Measurements from ENCODE around the gene SENP8.
A peak's percentile ranks its signal among the peaks of the same experiment; 100 is the strongest.
"Not testable (repeated sequence)": the region's sequence is repeated elsewhere in the genome, so short reads cannot be mapped to it uniquely, and the experiment has no call there.

SENP8 gene

GRCh38 chr15:72155003-72155621 lies 36.9 kb downstream of the SENP8 start:
- DNase-seq = peak in 48 of 58 donors; percentile 14 to 90 (median 53)

GRCh38 chr15:72155635-72156616 lies 37.7 kb downstream of the SENP8 start:
- peak in 57 of 58 donors; percentile 31 to 90 (median 74) for DNase-seq

- no peak for DNase-seq
Measured at GRCh38 chr15:72156928-72157327, 38.7 kb downstream of the SENP8 start.

GRCh38 chr15:72160696-72161245 lies 42.6 kb downstream of the SENP8 start:
- DNase-seq = no peak

GRCh38 chr15:72161361-72162132 lies 43.3 kb downstream of the SENP8 start:
- DNase-seq = peak in 5 of 58 donors; percentile 14 to 23 (median 17)

- DNase-seq = no peak
Measured at GRCh38 chr15:72162569-72162968, 44.4 kb downstream of the SENP8 start.

GRCh38 chr15:72163719-72164118 lies 45.5 kb downstream of the SENP8 start:
- DNase-seq = peak in 13 of 58 donors; percentile 7 to 62 (median 27)

- no peak for DNase-seq
Measured at GRCh38 chr15:72166716-72167417, 48.7 kb downstream of the SENP8 start.

- DNase-seq = no peak
Measured at GRCh38 chr15:72167445-72167844, 49.2 kb downstream of the SENP8 start.

- no peak for DNase-seq
Measured at GRCh38 chr15:72168131-72168807, 50.1 kb downstream of the SENP8 start.

- DNase-seq = no peak
Measured at GRCh38 chr15:72168808-72169190, 50.6 kb downstream of the SENP8 start.

- no peak for DNase-seq
Measured at GRCh38 chr15:72169236-72169920, 51.2 kb downstream of the SENP8 start.

GRCh38 chr15:72169921-72170611 lies 51.9 kb downstream of the SENP8 start:
- DNase-seq = no peak

- DNase-seq = no peak
Measured at GRCh38 chr15:72170691-72171090, 52.5 kb downstream of the SENP8 start.

GRCh38 chr15:72171978-72172377 lies 53.8 kb downstream of the SENP8 start:
- not testable (repeated sequence) for DNase-seq

GRCh38 chr15:72172796-72173195 lies 54.6 kb downstream of the SENP8 start:
- no peak for DNase-seq

GRCh38 chr15:72173401-72173800 lies 55.2 kb downstream of the SENP8 start:
- no peak for DNase-seq

- no peak for DNase-seq
Measured at GRCh38 chr15:72173864-72174550, 55.8 kb downstream of the SENP8 start.

Data from anterior cingulate cortex (tissue), 58 donors.